ENCODE results near the gene ILKAP.

The ILKAP gene

DNA sequence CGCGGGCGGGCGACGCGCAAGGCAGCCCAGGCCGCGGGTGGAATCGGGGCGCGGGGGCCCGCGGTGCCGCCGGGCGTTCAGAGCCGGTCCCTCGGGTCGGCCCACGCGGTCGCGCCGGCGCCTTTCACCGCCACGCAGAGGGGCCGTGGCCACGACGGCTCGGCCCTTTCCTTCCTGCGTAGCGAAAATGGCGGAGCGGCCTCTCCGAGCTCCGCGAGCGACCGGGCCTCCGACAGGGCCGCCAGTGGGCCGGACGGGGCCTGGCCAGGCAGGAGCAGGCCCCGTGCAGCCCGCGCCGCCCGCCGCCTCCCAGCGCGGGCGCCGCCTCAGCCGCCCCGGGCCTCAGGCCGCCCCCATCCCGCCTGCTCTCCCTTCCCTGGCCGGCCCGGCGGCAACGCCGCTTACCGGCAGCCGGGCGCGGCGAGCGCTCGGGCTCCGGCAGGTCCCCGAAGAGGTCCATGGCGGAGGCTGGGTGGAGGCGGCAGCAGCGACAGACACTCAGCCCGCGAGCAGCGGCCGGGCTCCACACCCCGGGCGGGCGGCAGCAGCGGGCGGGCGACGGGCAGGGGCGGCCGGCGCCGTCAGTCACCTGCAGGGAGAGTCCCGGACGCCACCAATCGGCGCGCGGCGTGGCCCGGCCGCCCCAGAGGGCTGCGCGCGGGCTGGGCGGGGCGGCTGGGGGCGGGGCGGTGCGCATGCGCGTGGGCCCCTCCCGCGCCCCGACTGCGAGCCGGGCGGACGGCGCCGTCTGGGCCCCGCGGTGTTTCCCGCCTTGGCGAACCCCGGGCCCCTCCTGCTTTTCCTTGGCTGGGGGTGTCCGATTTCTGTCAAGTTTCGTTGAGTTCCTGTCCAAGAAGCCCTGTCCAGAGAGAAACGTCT is at the start of gene ILKAP:
Gene ILKAP, minus strand, starts transcription at position 602 of the 879 bp plus-strand sequence. Its CDS starts 142 bp downstream, at position 460.
- DNase-seq (ENCODE audit: low read depth, low spot score) = peak; percentile 39

GRCh38 chr2:238252766-238253630 is 49.5 kb upstream of the ILKAP start:
- no peak for DNase-seq (ENCODE audit: low read depth, low spot score)

DNA sequence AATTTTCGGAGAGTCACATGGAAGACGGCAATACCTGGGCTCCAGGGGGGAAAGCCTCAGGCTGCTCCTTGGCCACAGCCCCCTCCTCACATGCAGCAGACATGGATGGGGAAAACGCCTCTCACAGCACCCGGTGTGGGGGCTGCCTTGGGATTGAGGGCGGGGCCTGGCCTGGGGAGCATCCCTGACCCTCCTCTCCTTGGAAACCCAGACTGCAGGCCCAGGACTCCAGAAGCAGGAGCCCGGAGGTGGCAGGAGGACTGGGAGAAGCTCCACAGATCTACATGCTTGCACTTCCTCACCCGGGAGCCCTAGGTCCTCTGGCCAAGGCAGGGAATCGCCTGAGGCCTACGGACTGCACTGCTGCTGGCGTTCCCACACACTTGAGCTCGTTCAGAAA is 48.5 kb upstream of the ILKAP start:
- DNase-seq (ENCODE audit: low read depth, low spot score) = no peak

- no peak for DNase-seq (ENCODE audit: low read depth, low spot score)
Observed at GRCh38 chr2:238251331-238251730, 47.8 kb upstream of the ILKAP start.

DNA sequence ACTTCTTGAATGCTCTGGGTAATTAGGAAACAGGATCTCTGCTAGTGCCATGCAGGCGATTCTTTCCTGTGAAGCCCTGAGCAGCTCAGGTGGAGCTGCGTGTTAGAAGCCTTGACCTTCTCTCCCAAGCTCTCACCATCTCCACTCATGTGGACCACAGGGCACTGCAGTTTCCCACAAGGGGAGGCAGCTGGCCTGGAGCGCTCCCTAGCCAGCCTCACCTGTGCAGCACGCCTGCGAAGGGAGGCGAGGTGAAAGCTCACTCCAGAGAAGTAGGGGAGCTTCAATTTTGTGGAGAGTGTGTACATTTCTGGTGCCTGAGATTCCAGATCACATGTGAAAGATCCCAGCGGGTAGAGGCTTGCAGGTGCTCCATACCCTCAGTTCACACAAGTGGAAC is 47.4 kb upstream of the ILKAP start:
- DNase-seq (ENCODE audit: low read depth, low spot score) = no peak

DNA sequence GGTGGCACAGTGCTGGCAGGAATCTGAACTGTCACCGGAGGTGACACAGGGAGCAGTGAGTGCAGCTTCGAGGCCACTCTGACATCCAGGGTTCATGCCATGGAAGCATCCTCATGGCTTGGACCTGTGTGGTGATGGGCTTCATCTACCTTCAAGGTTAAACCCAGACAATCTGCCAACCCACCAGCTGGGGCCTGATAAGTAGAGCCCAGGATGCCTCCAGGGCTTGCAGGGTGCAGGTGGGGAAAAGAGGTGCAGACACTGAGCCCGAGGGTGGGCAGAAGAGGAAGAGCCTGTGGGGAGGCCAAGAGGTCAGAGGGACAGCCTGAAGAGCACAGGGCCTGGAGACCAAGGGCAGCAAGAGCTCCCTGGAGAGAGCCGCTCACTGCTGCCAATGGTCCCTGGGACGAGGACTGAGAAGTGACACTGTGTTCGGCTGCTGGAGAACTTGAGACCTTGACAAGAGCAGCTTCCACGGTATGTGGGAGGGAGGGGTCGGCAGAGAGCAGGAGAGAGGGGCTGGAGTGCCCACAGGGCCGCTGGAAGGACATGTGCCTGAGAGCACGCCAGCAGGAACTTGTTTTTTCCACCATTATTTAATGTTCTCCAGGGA is 44.5 kb upstream of the ILKAP start:
- DNase-seq (ENCODE audit: low read depth, low spot score) = no peak

- DNase-seq (ENCODE audit: low read depth, low spot score) = no peak
Observed at GRCh38 chr2:238247002-238247822, 43.7 kb upstream of the ILKAP start.

- no peak for DNase-seq (ENCODE audit: low read depth, low spot score)
Observed at GRCh38 chr2:238244151-238244550, 40.7 kb upstream of the ILKAP start.

DNA sequence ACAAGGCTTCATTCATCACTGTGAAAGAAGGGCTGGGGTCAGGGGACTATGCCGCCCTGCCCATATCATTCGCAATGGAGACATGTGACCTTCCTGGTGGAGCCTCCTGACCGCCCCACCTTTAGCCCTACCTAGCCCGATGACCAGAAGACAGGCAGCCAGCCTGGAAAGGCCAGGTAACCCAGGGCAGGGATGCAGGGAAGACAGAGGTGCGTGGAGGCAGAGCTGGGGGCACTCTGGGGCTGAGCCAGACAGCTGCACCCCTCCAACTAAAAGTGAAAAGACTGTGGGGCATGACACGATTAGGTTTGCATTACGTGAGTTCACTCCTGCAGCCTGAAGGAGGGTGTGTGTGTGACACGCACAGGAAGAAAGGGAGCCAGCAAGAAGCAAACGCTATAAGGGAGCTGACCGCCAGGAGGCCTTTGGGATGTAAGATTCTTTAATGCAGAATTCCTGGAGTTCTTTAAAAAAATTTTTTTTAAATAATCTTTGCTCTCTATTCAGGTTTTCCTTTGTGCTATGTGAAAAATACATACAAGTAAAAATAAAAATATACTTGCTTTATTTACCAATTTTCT is 40.1 kb upstream of the ILKAP start:
- DNase-seq (ENCODE audit: low read depth, low spot score) = no peak

- DNase-seq (ENCODE audit: low read depth, low spot score) = no peak
Observed at GRCh38 chr2:238242731-238243495, 39.4 kb upstream of the ILKAP start.

GRCh38 chr2:238241970-238242369 is 38.5 kb upstream of the ILKAP start:
- no peak for DNase-seq (ENCODE audit: low read depth, low spot score)

- no peak for DNase-seq (ENCODE audit: low read depth, low spot score)
Observed at GRCh38 chr2:238240757-238241711, 37.5 kb upstream of the ILKAP start.

- DNase-seq (ENCODE audit: low read depth, low spot score) = peak; percentile 41
Observed at GRCh38 chr2:238239863-238240756, 36.6 kb upstream of the ILKAP start, which contains the start of gene HES6. HES6 (minus strand) TSS chr2:238240038; CDS start chr2:238239905, 133 bp downstream.

GRCh38 chr2:238239543-238239862 is 36.0 kb upstream of the ILKAP start:
- DNase-seq (ENCODE audit: low read depth, low spot score) = no peak

DNA sequence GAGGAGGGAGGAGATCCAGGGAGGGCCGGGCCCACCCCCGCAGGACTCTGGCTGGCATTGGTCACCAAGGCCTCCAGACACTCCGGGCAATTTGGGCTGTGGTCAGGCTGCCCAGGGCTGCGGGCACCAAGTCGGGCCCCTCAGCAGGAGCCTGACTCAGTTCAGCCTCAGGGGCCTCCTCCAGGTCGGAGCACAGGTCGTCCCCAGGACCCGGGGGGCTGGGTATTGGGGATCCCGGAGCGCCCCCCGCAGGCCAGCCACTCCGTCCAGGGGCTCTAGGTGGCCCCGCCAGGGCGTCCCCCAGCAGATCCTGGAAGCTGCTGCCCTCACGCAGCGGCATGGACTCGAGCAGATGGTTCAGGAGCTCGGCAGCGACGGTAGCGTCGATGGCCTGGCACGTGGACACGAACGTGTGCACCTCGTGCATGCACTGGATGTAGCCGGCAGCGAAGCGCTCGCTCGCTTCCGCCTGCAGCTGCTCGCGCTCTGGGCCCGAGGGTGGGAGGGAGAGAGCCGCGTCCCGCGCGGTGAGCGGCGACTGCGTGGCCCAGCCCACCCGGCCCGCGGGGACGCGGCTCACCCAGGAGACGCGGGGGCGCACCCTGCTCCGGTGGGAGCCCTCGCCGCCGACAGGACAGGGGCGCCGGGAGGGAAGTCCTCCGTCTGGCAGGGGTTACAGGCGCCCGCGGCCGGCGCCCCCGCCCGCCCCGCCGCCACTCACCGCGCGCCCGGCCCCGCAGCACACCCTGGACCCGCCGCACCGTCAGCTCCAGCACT is 35.5 kb upstream of the ILKAP start:
- DNase-seq (ENCODE audit: low read depth, low spot score) = no peak

- no peak for DNase-seq (ENCODE audit: low read depth, low spot score)
Observed at GRCh38 chr2:238238311-238238765, 34.8 kb upstream of the ILKAP start.

All from smooth muscle cell of the brain vasculature (primary cell).